Heart left ventricle (tissue), 16 donors: ENCODE data around the gene TXNDC2. TPM values are rescaled to one million over a fixed set of nuclear protein-coding genes. Genes with fewer than 3 reads are reported as not detected.

Experiments
- ATAC-seq, 4 donors: fragments of 200-7000 bp; cut with Tn5 transposase; one replicate each; pipeline ENCODE4 v1.9.1; 2020 to 2022; ENCODE audit warnings: moderate library complexity in 4 of 4, mild to moderate bottlenecking in 3 of 4, moderate number of reproducible peaks in 1 of 4
- DNase-seq, 5 donors: peaks; one replicate each; pipeline ENCODE4 v3.0.0-alpha.2; 2020
- H3K27ac ChIP-seq, 12 donors: fragments of 200-600 bp; sonication (generic) in 4 of 12; one replicate each; pipeline versions ENCODE4 v1.5.0 to v1.8.0; 2016 to 2022; ENCODE audit warnings: mild to moderate bottlenecking in 2 of 12
- H3K27me3 ChIP-seq, 9 donors: fragments of 200-600 bp; sonication (generic) in 2 of 9; one replicate each; pipeline versions ENCODE4 v1.5.1 to v1.8.0; 2016 to 2022; ENCODE audit warnings: mild to moderate bottlenecking in 3 of 9
- H3K36me3 ChIP-seq, 9 donors: fragments of 200-600 bp; sonication (generic) in 2 of 9; one replicate each; pipeline versions ENCODE4 v1.5.0 to v1.8.0; 2018 to 2022; ENCODE audit warnings: mild to moderate bottlenecking in 2 of 9
- H3K4me1 ChIP-seq, 12 donors: fragments of 200-600 bp; sonication (generic) in 4 of 12; one replicate each; pipeline versions ENCODE4 v1.5.0 to v1.8.0; 2016 to 2022; ENCODE audit warnings: mild to moderate bottlenecking in 3 of 12
- H3K4me3 ChIP-seq, 12 donors: fragments of 200-600 bp; sonication (generic) in 4 of 12; one replicate each; pipeline versions ENCODE4 v1.5.0 to v1.8.0; 2017 to 2022; ENCODE audit warnings: mild to moderate bottlenecking in 9 of 12, moderate library complexity in 4 of 12
- H3K9me3 ChIP-seq, 12 donors: fragments of 200-600 bp; sonication (generic) in 4 of 12; one replicate each; pipeline versions ENCODE4 v1.5.0 to v1.8.0; 2016 to 2022; ENCODE audit warnings: mild to moderate bottlenecking in 1 of 12
- POLR2A ChIP-seq, 2 donors: fragments of 450-650 bp; IDR thresholded peaks; one replicate each; pipeline ENCODE4 v1.6.1; 2017; ENCODE audit warnings: antibody characterized with exemption in 2 of 2, mild to moderate bottlenecking in 2 of 2, moderate library complexity in 2 of 2
- WGBS, 4 donors: extraction: QIAGEN DNeasy Blood & Tissue Kit in 2 of 4; methylation state at CpG; one replicate each; pipeline versions ENCODE4 v1.1.5 to v1.1.7; 2013 to 2018; 5-methylcytosine and 5-hydroxymethylcytosine counted together
- intact Hi-C, 10 donors: fragments of 100-400 bp; cut with DNase I; formaldehyde crosslinking; loops; one replicate each; pipeline versions ENCODE4 v1.11.1 to v1.14.2; 2022
- polyA plus RNA-seq, 2 donors: library from polyadenylated mRNA; stranded (reverse); fragments of 200-250 nt; gene quantifications; one replicate each; pipeline ENCODE4 v1.2.3, GENCODE V29; 2013
- total RNA-seq, 9 donors: library from RNA; depleted of rRNA in 2 of 9; stranded (reverse); fragments of >200 nt in 2 of 9; fragmentation: NEBNext Ultra II Directional in 3 of 9; extraction: Animal tissue kit (Norgen Biotek cat#: 25700) in 3 of 9; gene quantifications; one replicate each; pipeline versions ENCODE4 v1.1.0 to v1.2.4, GENCODE V29; 2016 to 2023
- TF ChIP-seq, protein P1 (sequence below), 12 donors: fragments of 200-600 bp; sonication (generic) in 4 of 12; IDR thresholded peaks; one replicate each; pipeline versions ENCODE4 v1.5.0 to v1.8.0; 2018 to 2022; ENCODE audit warnings: antibody characterized with exemption in 12 of 12, mild to moderate bottlenecking in 5 of 12
- donor health status: ischemic (EF 13 %, LVEDD 7.1; RV severe dilation, severe dysfunction).
- donor health status: healthy with polysubstance abuse.
- donor health status: DM: no; HTN: yes; CAD: no.
- donor health status: DM: no; HTN: no; CAD: no.
- donor health status: ischemic (EF 25% LVEDD 6.9; RV normal size, moderate dysfunction).
- donor health status: ischemic (EF 25% LVEDD 5.7; RV mildly dilated, moderate dysfunction).
- donor health status: healthy.
- donor health status: DM: yes; HTN: yes; CAD: no.
- donor health status: ischemic (EF 35%, LVEDD 5.7; RV mildly dilated, moderate dysfunction).
- donor health status: nonischemic (EF 11% LVEDD 7.7; RV severe dilation, severe dysfunction).
- donor health status: DM: yes; HTN: yes; CAD: no.
- donor health status: PGD.
- donor health status: ischemic (EF 29% LVEDD 5.4; RV normal size, mild dysfunction).
- donor health status: nonischemic (EF 23%, LVEDD 6.1; RV moderate dilation, normal function).

The TXNDC2 gene
- total and polyA plus RNA-seq, 11 donors, result 0.03 TPM; not detected in 10

DNA sequence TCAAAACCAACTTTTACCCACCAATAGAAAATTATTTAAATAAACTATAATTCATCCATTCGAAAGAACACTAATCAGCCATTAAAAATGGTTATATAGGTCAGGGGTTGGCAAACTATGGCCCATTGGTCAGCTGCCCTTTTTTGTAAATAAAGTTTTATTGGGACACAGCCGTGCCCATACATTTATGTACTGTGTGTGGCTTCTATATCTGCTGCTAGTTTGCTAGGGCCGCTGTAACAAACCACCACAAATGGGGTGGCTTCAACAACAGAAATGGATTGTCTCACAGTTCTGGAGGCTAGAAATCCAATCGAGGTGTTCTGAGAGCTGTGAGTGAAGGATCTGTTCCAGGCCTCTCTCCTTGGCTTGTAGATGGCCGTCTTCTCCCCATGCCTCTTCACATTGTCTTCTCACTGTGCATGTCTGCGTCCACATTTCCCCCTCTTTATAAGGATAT, 7.0 kb upstream of the TXNDC2 start:
- TF ChIP-seq, protein P1, sequence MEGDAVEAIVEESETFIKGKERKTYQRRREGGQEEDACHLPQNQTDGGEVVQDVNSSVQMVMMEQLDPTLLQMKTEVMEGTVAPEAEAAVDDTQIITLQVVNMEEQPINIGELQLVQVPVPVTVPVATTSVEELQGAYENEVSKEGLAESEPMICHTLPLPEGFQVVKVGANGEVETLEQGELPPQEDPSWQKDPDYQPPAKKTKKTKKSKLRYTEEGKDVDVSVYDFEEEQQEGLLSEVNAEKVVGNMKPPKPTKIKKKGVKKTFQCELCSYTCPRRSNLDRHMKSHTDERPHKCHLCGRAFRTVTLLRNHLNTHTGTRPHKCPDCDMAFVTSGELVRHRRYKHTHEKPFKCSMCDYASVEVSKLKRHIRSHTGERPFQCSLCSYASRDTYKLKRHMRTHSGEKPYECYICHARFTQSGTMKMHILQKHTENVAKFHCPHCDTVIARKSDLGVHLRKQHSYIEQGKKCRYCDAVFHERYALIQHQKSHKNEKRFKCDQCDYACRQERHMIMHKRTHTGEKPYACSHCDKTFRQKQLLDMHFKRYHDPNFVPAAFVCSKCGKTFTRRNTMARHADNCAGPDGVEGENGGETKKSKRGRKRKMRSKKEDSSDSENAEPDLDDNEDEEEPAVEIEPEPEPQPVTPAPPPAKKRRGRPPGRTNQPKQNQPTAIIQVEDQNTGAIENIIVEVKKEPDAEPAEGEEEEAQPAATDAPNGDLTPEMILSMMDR (IDR thresholded peaks at IDR 0.05), result no peak
- no peak for TF ChIP-seq POLR2A (IDR thresholded peaks at IDR 0.05)
- intact Hi-C loops, result loop anchor here in 1 of 10 donors (5.0 kb wide), 1 partner anchor 33 kb away; the partner anchor contains the start of gene VAPA
- WGBS, 4 donors, result 92 to 96% (median 94%) methylated on average over 6 of the region's 6 CpGs

DNA sequence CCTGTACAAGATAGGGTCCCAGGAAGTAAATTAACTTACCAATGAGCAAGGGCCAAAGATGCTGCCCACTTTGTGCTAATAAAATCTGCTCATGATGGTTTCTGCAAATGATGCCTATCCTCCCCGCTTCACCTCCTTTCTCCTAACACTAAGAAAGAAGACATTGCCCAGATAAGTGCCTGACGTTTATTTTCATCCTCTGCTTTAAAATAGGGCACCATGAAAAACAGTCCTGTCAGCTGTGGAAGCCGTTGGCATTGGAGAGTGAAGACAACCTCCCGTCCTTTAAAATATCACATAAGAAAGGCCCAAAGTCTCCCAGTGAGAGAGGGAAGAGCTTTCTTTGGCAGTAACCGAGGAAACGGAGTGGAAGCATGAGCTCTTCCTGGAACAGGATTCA, 1.7 kb upstream of the TXNDC2 start:
- Histone ChIP-seq H3K4me3 (no peak overlapping the region), H3K27me3 (no peaks in the 10 kb centered on the region), H3K27ac (peak overlapping the region in 1 of 12 donors; percentile 64), H3K9me3 (no peaks in the 10 kb centered on the region), H3K36me3 (no peaks in the 10 kb centered on the region), H3K4me1 (no peaks in the 10 kb centered on the region)
- intact Hi-C loops, result no loop called here
- DNase-seq (no peak), ATAC-seq (no peak)
- WGBS, 4 donors, result 77 to 83% (median 78%) methylated on average over 6 of the region's 6 CpGs
- TF ChIP-seq, protein P1 (IDR thresholded peaks at IDR 0.05), result no peak
- TF ChIP-seq POLR2A (IDR thresholded peaks at IDR 0.05), result no peak

More for the DNA sequence above, 7.0 kb upstream of the TXNDC2 start:
- no peak overlapping the region for H3K27ac ChIP-seq
- H3K36me3 ChIP-seq, result no peaks in the 10 kb centered on the region
- no peaks in the 10 kb centered on the region for H3K27me3 ChIP-seq
- ATAC-seq (no peak), DNase-seq (no peak)
- peaks cover 0 to 13% (median 2%) of the 10 kb centered on the region in 12 donors for H3K4me1 ChIP-seq
- H3K9me3 ChIP-seq, result no peaks in the 10 kb centered on the region
- no peak overlapping the region for H3K4me3 ChIP-seq

DNA sequence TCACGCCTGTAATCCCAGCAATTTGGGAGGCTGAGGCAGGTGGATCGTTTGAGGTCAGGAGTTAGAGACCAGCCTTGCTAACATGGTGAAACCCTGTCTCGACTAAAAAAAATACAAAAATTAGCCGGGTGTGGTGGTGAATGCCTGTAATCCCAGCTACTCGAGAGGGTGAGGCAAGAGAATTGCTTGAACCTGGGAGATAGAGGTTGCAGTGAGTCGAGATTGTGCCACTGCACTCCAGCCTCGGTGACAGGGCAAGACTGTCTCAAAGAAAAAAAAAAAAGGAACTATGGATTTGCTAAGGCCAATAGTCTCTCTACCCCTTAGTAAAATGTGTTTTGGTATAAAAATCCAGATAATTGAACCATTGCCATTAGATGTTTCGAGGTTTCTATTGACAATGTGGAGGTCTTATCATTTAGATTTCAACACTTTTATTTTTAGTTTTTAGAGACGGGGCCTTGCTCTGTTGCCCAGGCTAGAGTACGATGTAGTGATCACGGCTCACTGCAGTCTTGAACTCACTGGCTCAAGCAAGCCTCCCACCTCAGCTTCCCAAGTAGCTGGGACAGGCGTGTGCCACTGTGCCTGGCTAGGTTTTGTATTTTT, 1.1 kb upstream of the TXNDC2 start:
- H3K9me3 ChIP-seq, result no peaks in the 10 kb centered on the region
- H3K27ac ChIP-seq, result peak overlapping the region in 1 of 12 donors; percentile 64
- H3K4me1 ChIP-seq, result no peaks in the 10 kb centered on the region
- H3K4me3 ChIP-seq, result no peak overlapping the region
- no peaks in the 10 kb centered on the region for H3K27me3 ChIP-seq
- ATAC-seq, result no peak
- H3K36me3 ChIP-seq, result no peaks in the 10 kb centered on the region
- no peak for DNase-seq
- intact Hi-C loops, result no loop called here
- WGBS, 4 donors, result 84 to 86% (median 85%) methylated on average over 12 of the region's 12 CpGs
- no peak for TF ChIP-seq POLR2A (IDR thresholded peaks at IDR 0.05)
- TF ChIP-seq, protein P1 (IDR thresholded peaks at IDR 0.05), result no peak

DNA sequence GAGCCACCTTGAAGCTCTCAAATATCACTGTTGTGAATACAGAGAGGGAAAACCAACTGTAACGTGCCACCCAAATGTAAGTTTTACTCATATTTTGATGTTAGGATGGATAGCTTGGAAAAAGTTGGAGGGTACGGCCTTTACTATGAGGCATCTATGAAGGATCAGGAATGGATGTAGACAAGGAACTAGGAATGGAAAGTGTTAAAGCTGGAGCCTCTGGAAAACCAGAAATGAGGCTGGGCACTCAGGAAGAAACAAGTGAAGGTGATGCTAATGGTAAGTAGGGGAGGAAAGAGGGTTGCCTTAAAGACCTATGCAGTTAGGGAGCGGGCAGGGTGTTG, 204 bp downstream of the TXNDC2 start:
- H3K4me1 ChIP-seq, result peaks cover 0 to 8% (median 0%) of the 10 kb centered on the region in 12 donors
- no peak overlapping the region for H3K27ac ChIP-seq
- no peaks in the 10 kb centered on the region for H3K36me3 ChIP-seq
- TF ChIP-seq, protein P1 (IDR thresholded peaks at IDR 0.05), result no peak
- TF ChIP-seq POLR2A (IDR thresholded peaks at IDR 0.05), result no peak
- ATAC-seq (no peak), DNase-seq (no peak)
- H3K27me3 ChIP-seq, result no peaks in the 10 kb centered on the region
- no peak overlapping the region for H3K4me3 ChIP-seq
- WGBS, 4 donors, result 96 to 99% (median 98%) methylated on average over 3 of the region's 3 CpGs
- no peaks in the 10 kb centered on the region for H3K9me3 ChIP-seq
- intact Hi-C loops, result no loop called here
